Measurements from ENCODE around the gene SFXN2. TPM values are rescaled to one million over a fixed set of nuclear protein-coding genes. Genes with fewer than 3 reads are reported as not detected.

SFXN2 gene
- total RNA-seq, 4 donors from 2014 or later = 7.2 to 26.4 (median 11.3) TPM

DNA sequence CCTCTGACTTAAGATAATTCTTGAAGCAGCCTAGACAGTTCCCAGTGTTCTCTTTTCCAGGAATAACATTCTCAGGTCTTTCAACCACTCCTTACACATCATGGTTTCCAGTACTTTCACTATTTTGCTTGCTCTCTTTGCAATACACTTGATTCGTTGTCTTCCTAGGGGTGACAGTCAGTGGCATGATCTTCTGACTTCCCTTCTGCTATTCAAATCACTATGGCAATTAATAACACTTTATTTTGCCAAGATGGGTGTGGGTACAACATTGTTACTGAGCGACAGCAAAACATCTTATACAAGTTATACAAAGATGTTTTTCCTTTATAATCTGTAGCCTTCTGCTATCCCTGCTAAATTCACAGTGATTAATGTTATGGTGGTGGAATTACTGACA is 15.5 kb upstream of the SFXN2 start:
- no peaks in the 10 kb centered on the region for H3K27me3 ChIP-seq
- no peak for DNase-seq (ENCODE audit: low spot score in 2 of 2)
- WGBS, 2 donors = 53 to 60% methylated on average over 2 of the region's 2 CpGs

DNA sequence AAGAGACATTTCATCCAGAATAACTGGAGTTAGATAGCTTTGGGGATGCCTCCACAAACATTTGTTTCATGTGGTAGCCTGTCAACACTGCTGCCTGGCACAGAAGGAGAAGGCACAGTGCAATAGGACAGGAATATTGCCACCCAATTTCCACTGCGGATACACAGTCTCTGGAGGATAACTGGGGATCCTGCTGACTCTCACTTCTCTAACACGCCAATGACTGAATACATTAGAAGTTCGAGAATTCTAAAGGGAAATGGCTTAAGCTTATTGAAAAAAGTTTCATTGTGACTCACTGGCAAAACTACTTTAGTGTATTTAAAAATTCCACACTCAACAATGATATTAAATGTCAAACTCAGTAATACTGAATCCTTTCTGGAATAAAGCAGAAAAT is 13.2 kb upstream of the SFXN2 start:
- Histone ChIP-seq H3K27ac (no peak overlapping the region), H3K36me3 (peaks cover 0 to 37% (median 0%) of the 10 kb centered on the region in 3 donors), H3K27me3 (no peaks in the 10 kb centered on the region), H3K9me3 (no peaks in the 10 kb centered on the region), H3K4me3 (no peak overlapping the region), H3K4me1 (peaks cover 0 to 28% (median 0%) of the 10 kb centered on the region in 4 donors)
- TF ChIP-seq EP300 (IDR thresholded peaks at IDR 0.05) (no peak), POLR2A (IDR thresholded peaks at IDR 0.05) (no peak)
- TF ChIP-seq, protein P1, sequence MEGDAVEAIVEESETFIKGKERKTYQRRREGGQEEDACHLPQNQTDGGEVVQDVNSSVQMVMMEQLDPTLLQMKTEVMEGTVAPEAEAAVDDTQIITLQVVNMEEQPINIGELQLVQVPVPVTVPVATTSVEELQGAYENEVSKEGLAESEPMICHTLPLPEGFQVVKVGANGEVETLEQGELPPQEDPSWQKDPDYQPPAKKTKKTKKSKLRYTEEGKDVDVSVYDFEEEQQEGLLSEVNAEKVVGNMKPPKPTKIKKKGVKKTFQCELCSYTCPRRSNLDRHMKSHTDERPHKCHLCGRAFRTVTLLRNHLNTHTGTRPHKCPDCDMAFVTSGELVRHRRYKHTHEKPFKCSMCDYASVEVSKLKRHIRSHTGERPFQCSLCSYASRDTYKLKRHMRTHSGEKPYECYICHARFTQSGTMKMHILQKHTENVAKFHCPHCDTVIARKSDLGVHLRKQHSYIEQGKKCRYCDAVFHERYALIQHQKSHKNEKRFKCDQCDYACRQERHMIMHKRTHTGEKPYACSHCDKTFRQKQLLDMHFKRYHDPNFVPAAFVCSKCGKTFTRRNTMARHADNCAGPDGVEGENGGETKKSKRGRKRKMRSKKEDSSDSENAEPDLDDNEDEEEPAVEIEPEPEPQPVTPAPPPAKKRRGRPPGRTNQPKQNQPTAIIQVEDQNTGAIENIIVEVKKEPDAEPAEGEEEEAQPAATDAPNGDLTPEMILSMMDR (IDR thresholded peaks at IDR 0.05) = no peak
- DNase-seq (ENCODE audit: low spot score in 2 of 2) = no peak
- WGBS, 2 donors = 46 to 49% methylated on average over 3 of the region's 3 CpGs

More for the DNA sequence above, 15.5 kb upstream of the SFXN2 start:
- Histone ChIP-seq H3K4me1 (peaks cover 0 to 9% (median 0%) of the 10 kb centered on the region in 4 donors), H3K4me3 (no peak overlapping the region), H3K36me3 (peaks cover 0 to 53% (median 0%) of the 10 kb centered on the region in 3 donors), H3K9me3 (no peaks in the 10 kb centered on the region), H3K27ac (no peak overlapping the region)
- TF ChIP-seq, protein P1 (IDR thresholded peaks at IDR 0.05) = no peak
- TF ChIP-seq POLR2A (IDR thresholded peaks at IDR 0.05) = no peak
- no peak for TF ChIP-seq EP300 (IDR thresholded peaks at IDR 0.05)

DNA sequence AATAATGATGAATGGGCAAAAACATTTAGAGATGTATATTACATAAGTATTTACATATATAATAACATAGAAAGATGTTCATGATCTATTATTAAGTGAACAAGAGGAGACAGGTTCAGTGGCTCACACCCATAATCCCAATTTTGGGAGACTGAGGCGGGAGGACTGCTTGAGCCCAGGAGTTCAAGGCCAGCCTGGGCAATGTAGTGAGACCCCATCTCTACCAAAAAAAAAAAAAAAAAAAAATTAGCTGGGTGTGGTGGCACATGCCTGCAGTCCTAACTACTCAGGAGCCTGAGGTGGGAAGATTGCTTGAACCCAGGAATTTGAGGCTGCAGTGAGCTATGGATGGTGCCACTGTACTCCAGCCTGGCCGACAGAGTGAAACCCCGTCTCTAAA is 12.6 kb upstream of the SFXN2 start:
- Histone ChIP-seq H3K27me3 (no peaks in the 10 kb centered on the region), H3K27ac (no peak overlapping the region), H3K4me1 (peaks cover 0 to 32% (median 3%) of the 10 kb centered on the region in 4 donors), H3K4me3 (no peak overlapping the region), H3K36me3 (peaks cover 0 to 32% (median 0%) of the 10 kb centered on the region in 3 donors), H3K9me3 (no peaks in the 10 kb centered on the region)
- TF ChIP-seq POLR2A (IDR thresholded peaks at IDR 0.05) = no peak
- WGBS, 2 donors = 97% methylated on average over 3 of the region's 3 CpGs
- DNase-seq (ENCODE audit: low spot score in 2 of 2) = no peak

DNA sequence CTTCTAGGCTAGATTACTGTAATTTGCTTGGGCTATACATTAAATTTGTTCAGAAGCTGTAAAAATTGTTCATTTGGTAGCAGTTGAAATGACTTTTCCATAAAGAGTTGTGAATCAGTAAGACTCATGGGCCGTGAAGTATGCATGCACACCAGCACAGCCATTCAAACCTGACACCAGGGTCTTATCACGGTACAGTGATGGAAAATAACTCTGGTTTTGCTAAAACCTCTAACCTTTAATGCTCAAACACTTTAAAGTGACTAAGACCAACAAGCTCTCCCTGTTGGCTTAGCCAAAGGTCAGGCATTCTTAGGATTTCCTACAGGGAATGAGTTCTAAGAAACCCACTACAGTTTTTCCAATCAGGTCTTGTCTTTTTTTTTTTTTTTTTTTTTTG is 11.7 kb upstream of the SFXN2 start:
- Histone ChIP-seq H3K36me3 (peaks cover 0 to 22% (median 0%) of the 10 kb centered on the region in 3 donors), H3K9me3 (no peaks in the 10 kb centered on the region), H3K4me1 (peaks cover 0 to 41% (median 4%) of the 10 kb centered on the region in 4 donors), H3K27me3 (no peaks in the 10 kb centered on the region), H3K4me3 (no peak overlapping the region), H3K27ac (no peak overlapping the region)
- 57 to 68% methylated on average over 2 of the region's 2 CpGs for WGBS, 2 donors
- no peak for DNase-seq (ENCODE audit: low spot score in 2 of 2)
- TF ChIP-seq, protein P1 (IDR thresholded peaks at IDR 0.05) = no peak
- no peak for TF ChIP-seq POLR2A (IDR thresholded peaks at IDR 0.05)
- TF ChIP-seq EP300 (IDR thresholded peaks at IDR 0.05) = no peak

DNA sequence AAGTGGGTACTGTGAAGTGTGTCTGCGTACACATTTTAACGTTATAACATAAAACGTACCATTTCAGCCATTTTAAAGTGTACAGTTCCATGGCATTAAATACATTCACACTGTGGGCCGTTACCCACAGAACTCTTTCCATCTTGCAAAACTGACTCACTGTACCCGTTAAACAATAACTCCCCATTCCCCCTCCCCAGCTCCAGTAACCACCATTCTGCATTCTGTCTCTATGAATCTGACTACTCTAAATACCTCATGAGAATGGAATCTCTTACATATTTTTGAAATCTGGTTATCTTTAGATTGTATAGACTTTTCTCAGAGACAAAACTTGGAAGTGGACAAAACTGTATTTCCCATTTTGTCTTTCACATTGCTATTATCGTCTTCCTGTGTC is 9.5 kb upstream of the SFXN2 start:
- no peak for DNase-seq (ENCODE audit: low spot score in 2 of 2)
- Histone ChIP-seq H3K27me3 (no peaks in the 10 kb centered on the region), H3K4me3 (no peak overlapping the region), H3K9me3 (no peaks in the 10 kb centered on the region), H3K4me1 (peaks cover 0 to 48% (median 4%) of the 10 kb centered on the region in 4 donors), H3K36me3 (peaks cover 0 to 6% (median 0%) of the 10 kb centered on the region in 3 donors), H3K27ac (no peak overlapping the region)
- TF ChIP-seq EP300 (IDR thresholded peaks at IDR 0.05) = no peak
- WGBS, 2 donors = 60 to 75% methylated on average over 6 of the region's 6 CpGs

DNA sequence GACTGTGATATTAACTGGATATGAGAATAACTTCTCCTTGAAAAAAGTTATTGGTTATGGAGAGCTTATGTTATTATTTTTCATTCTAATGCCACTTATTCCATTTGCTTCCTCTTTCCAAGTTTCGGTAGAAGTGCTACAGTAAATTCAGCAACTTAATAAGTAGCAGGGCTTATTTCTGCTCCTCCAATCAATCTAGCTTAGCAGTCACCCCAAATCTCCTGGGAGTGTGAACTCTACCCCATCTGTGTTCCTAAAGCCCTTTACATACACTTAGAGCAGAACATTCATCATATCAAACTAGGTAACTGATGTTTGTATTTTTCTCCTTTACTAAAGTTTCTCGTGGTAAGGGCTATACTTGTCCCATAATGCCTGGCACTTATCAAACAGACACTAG is 8.9 kb upstream of the SFXN2 start:
- Histone ChIP-seq H3K27ac (no peak overlapping the region), H3K27me3 (no peaks in the 10 kb centered on the region), H3K36me3 (peaks cover 0 to 6% (median 0%) of the 10 kb centered on the region in 3 donors), H3K4me3 (no peak overlapping the region), H3K4me1 (peaks cover 0 to 52% (median 4%) of the 10 kb centered on the region in 4 donors), H3K9me3 (no peaks in the 10 kb centered on the region)
- TF ChIP-seq EP300 (IDR thresholded peaks at IDR 0.05) (no peak), POLR2A (IDR thresholded peaks at IDR 0.05) (no peak)
- TF ChIP-seq, protein P1 (IDR thresholded peaks at IDR 0.05) = no peak
- no peak for DNase-seq (ENCODE audit: low spot score in 2 of 2)
- WGBS, 2 donors = 69 to 74% methylated on average over 2 of the region's 2 CpGs

Measured in tibial nerve (tissue), 4 donors.